Esophagus muscularis mucosa (tissue), 4 donors: ENCODE results near the gene PRDM16. TPM values are rescaled to one million over a fixed set of nuclear protein-coding genes. Genes with fewer than 3 reads are reported as not detected.
A peak's percentile ranks its signal among the peaks of the same experiment; 100 is the strongest.
"Not testable (repeated sequence)": the region's sequence is repeated elsewhere in the genome, so short reads cannot be mapped to it uniquely, and the experiment has no call there.

Source experiments
- DNase-seq: peaks from one replicate; pipeline ENCODE4 v3.0.0-alpha.2; 2017; ENCODE audit errors: extremely low spot score
- H3K27ac ChIP-seq, 4 donors: fragments of 200-600 bp; sonication (generic); replicated peaks in 1 of 4; 1 replicate in 3 of 4; 2 replicates in 1 of 4; pipeline ENCODE4 v1.5.1; 2016 to 2019; ENCODE audit warnings: mild to moderate bottlenecking in 1 of 4
- H3K27me3 ChIP-seq, 4 donors: fragments of 200-600 bp; sonication (generic); one replicate each; pipeline versions ENCODE4 v1.5.1 to v1.6.0; 2016 to 2019
- H3K36me3 ChIP-seq, 4 donors: fragments of 200-600 bp; sonication (generic); one replicate each; pipeline ENCODE4 v1.5.1; 2016 to 2019
- H3K4me1 ChIP-seq, 4 donors: fragments of 200-600 bp; sonication (generic); one replicate each; pipeline ENCODE4 v1.5.1; 2016 to 2019
- H3K4me3 ChIP-seq, 4 donors: fragments of 200-600 bp; sonication (generic); 1 replicate in 2 of 4; 2 replicates in 2 of 4; pipeline ENCODE4 v1.5.1; 2016 to 2019; ENCODE audit warnings: mild to moderate bottlenecking in 4 of 4, moderate library complexity in 1 of 4
- H3K9me3 ChIP-seq, 4 donors: fragments of 200-600 bp; sonication (generic); 1 replicate in 3 of 4; 2 replicates in 1 of 4; pipeline ENCODE4 v1.5.1; 2016 to 2019
- CTCF ChIP-seq, 3 experiments: fragments of 200-600 bp in 2 of 3; fragments of 450-650 bp in 1 of 3; sonication (generic) in 2 of 3; IDR thresholded peaks; one replicate each; pipeline ENCODE4 v1.5.1; 2017 to 2019; ENCODE audit warnings: antibody characterized with exemption in 3 of 3, mild to moderate bottlenecking in 2 of 3, moderate library complexity in 1 of 3
- EP300 ChIP-seq: sonication (generic); formaldehyde crosslinking; IDR thresholded peaks from one replicate; pipeline ENCODE4 v1.6.1; 2017; ENCODE audit warnings: antibody characterized with exemption
- POLR2A ChIP-seq: fragments of 450-650 bp; IDR thresholded peaks from one replicate; pipeline ENCODE4 v1.6.1; 2017; ENCODE audit warnings: antibody characterized with exemption, moderate library complexity, mild to moderate bottlenecking, low read depth
- POLR2AphosphoS5 ChIP-seq, 2 donors: sonication (generic); formaldehyde crosslinking; IDR thresholded peaks; one replicate each; pipeline ENCODE4 v1.6.1; 2017; ENCODE audit warnings: antibody characterized with exemption in 2 of 2
- WGBS: methylation state at CpG from one replicate; pipeline ENCODE4 v1.1.5; 2018; 5-methylcytosine and 5-hydroxymethylcytosine counted together
- intact Hi-C: fragments of 100-400 bp; cut with DNase I; formaldehyde crosslinking; loops from one replicate; pipeline ENCODE4 v1.15.1; 2023
- total RNA-seq, 4 donors: library from RNA; depleted of rRNA; stranded (reverse); fragments of >200 nt; gene quantifications; one replicate each; pipeline versions ENCODE4 v1.1.0 to v1.2.1, GENCODE V29; 2016

The PRDM16 gene
- total RNA-seq, 4 donors from 2014 or later, result 1.2 to 4.4 (median 2.2) TPM

- Histone ChIP-seq H3K36me3 (no peaks in the 10 kb centered on the region), H3K4me1 (peaks cover 7 to 10% (median 8%) of the 10 kb centered on the region in 4 donors), H3K9me3 (no peaks in the 10 kb centered on the region), H3K27ac (no peak overlapping the region), H3K27me3 (peaks cover 0 to 88% (median 0%) of the 10 kb centered on the region in 4 donors), H3K4me3 (no peak overlapping the region)
- TF ChIP-seq CTCF (IDR thresholded peaks at IDR 0.05) (peak; percentile 64 to 76 (median 64)), EP300 (no peak)
- intact Hi-C loops, result loop anchor here (5.0 kb wide), 2 partner anchors 212 to 272 kb away; no protein-coding TSS in a partner anchor
- no peak for DNase-seq
- WGBS, result 39% methylated on average over 8 of the region's 22 CpGs
These were observed 214.8 kb downstream of the PRDM16 start for GRCh38 chr1:3283849-3284248.

- no peaks in the 10 kb centered on the region for H3K36me3 ChIP-seq
- H3K4me1 ChIP-seq, result peaks cover 7 to 10% (median 8%) of the 10 kb centered on the region in 4 donors
- intact Hi-C loops, result loop anchor here (5.0 kb wide), 2 partner anchors 212 to 272 kb away; no protein-coding TSS in a partner anchor
- H3K27ac ChIP-seq, result no peak overlapping the region
- H3K4me3 ChIP-seq, result no peak overlapping the region
- no peak for TF ChIP-seq POLR2A
- TF ChIP-seq POLR2AphosphoS5 (IDR thresholded peaks at IDR 0.05), result no peak
- no peak for TF ChIP-seq CTCF (IDR thresholded peaks at IDR 0.05)
- no peak for TF ChIP-seq EP300
- H3K27me3 ChIP-seq, result peaks cover 0 to 89% (median 0%) of the 10 kb centered on the region in 4 donors
- WGBS, result 88% methylated on average over 7 of the region's 15 CpGs
- no peak for DNase-seq
- no peaks in the 10 kb centered on the region for H3K9me3 ChIP-seq
These were observed 215.7 kb downstream of the PRDM16 start for GRCh38 chr1:3284691-3285090.

GRCh38 chr1:3285106-3285740 is 216.2 kb downstream of the PRDM16 start:
- peaks cover 0 to 89% (median 0%) of the 10 kb centered on the region in 4 donors for H3K27me3 ChIP-seq
- TF ChIP-seq POLR2AphosphoS5 (IDR thresholded peaks at IDR 0.05) (no peak), CTCF (IDR thresholded peaks at IDR 0.05) (no peak), EP300 (no peak), POLR2A (no peak)
- H3K4me3 ChIP-seq, result no peak overlapping the region
- WGBS, result 81% methylated on average over 19 of the region's 19 CpGs
- intact Hi-C loops, result no loop called here
- H3K9me3 ChIP-seq, result no peaks in the 10 kb centered on the region
- no peak overlapping the region for H3K27ac ChIP-seq
- H3K36me3 ChIP-seq, result no peaks in the 10 kb centered on the region
- DNase-seq, result no peak
- peaks cover 7 to 10% (median 8%) of the 10 kb centered on the region in 4 donors for H3K4me1 ChIP-seq

GRCh38 chr1:3287095-3287494 is 218.1 kb downstream of the PRDM16 start:
- H3K27ac ChIP-seq, H3K9me3 ChIP-seq, H3K4me3 ChIP-seq, intact Hi-C loops, H3K36me3 ChIP-seq, DNase-seq: not testable (repeated sequence)
- WGBS, result 96% methylated on average over 11 of the region's 33 CpGs
- Histone ChIP-seq H3K27me3 (peaks cover 0 to 82% (median 0%) of the 10 kb centered on the region in 4 donors), H3K4me1 (peaks cover 8 to 11% (median 9%) of the 10 kb centered on the region in 4 donors)

- H3K9me3 ChIP-seq, result no peaks in the 10 kb centered on the region
- peaks cover 8 to 14% (median 9%) of the 10 kb centered on the region in 4 donors for H3K4me1 ChIP-seq
- no peak for DNase-seq
- no peaks in the 10 kb centered on the region for H3K36me3 ChIP-seq
- intact Hi-C loops, result no loop called here
- H3K27me3 ChIP-seq, result peaks cover 0 to 82% (median 0%) of the 10 kb centered on the region in 4 donors
- no peak overlapping the region for H3K27ac ChIP-seq
- TF ChIP-seq EP300, result no peak
- no peak for TF ChIP-seq POLR2AphosphoS5 (IDR thresholded peaks at IDR 0.05)
- TF ChIP-seq POLR2A, result no peak
- no peak for TF ChIP-seq CTCF (IDR thresholded peaks at IDR 0.05)
- WGBS, result 90% methylated on average over 2 of the region's 25 CpGs
- H3K4me3 ChIP-seq, result no peak overlapping the region
These were observed 218.7 kb downstream of the PRDM16 start for GRCh38 chr1:3287656-3288160.
